GM13977 (cell line): ENCODE results near the gene MMAB.

Experiments used
- DNase-seq: peaks from one replicate; pipeline ENCODE4 v3.0.0; 2012; ENCODE audit warnings: low spot score
- CTCF ChIP-seq: IDR thresholded peaks from 2 replicates; pipeline ENCODE4 v1.5.1; 2012; ENCODE audit warnings: mild to moderate bottlenecking, control low read depth; ENCODE audit not compliant: insufficient read depth; ENCODE audit errors: extremely low read depth, missing control alignments
- in situ Hi-C: fragments of 300-500 bp; cut with MboI; formaldehyde crosslinking; loops from one replicate; pipeline ENCODE4 v1.12.0; 2022; ENCODE audit warnings: low sequenced_read_pairs, low pct_unique_long_range_greater_than_20kb, mixed read lengths, inconsistent platforms; ENCODE audit not compliant: unreplicated experiment

MMAB gene

GRCh38 chr12:109573029-109573913 is at the start of gene MMAB, which contains the start of gene MVK:
TSS of gene MMAB (minus strand) at chr12:109573504. CDS start at chr12:109573480, 24 bp downstream.
TSS of gene MVK (plus strand) at chr12:109573794. CDS start at chr12:109574823, 1,029 bp downstream.
- in situ Hi-C loops = no loop called here
- TF ChIP-seq CTCF = no peak

GRCh38 chr12:109621901-109622364 is 48.6 kb upstream of the MMAB start:
- no peak for TF ChIP-seq CTCF
- DNase-seq = no peak
- in situ Hi-C loops = no loop called here

More at GRCh38 chr12:109573029-109573913, at the start of gene MMAB, which contains the start of gene MVK:
- peak; percentile 99 for DNase-seq

GRCh38 chr12:109621211-109621694 is 47.9 kb upstream of the MMAB start:
- DNase-seq = no peak
- in situ Hi-C loops = no loop called here
- TF ChIP-seq CTCF = no peak

- in situ Hi-C loops = no loop called here
- DNase-seq = no peak
- TF ChIP-seq CTCF = no peak
These were observed 45.8 kb upstream of the MMAB start for GRCh38 chr12:109619002-109619604.

- in situ Hi-C loops = no loop called here
These were observed 44.8 kb upstream of the MMAB start for GRCh38 chr12:109618082-109618481.

GRCh38 chr12:109617491-109617890 is 44.2 kb upstream of the MMAB start:
- no peak for DNase-seq
- no peak for TF ChIP-seq CTCF
- in situ Hi-C loops = no loop called here

More at GRCh38 chr12:109618082-109618481, 44.8 kb upstream of the MMAB start:
- TF ChIP-seq CTCF = no peak
- no peak for DNase-seq
